HG03354 (cell line): ENCODE measurements around the gene NOSIP.

ENCODE experiments used
- ATAC-seq: cut with Tn5 transposase; IDR thresholded peaks from one replicate; pipeline ENCODE4 v1.9.1; 2021; ENCODE audit warnings: mild to moderate bottlenecking; ENCODE audit not compliant: unreplicated experiment, poor library complexity, severe bottlenecking

Gene NOSIP

DNA sequence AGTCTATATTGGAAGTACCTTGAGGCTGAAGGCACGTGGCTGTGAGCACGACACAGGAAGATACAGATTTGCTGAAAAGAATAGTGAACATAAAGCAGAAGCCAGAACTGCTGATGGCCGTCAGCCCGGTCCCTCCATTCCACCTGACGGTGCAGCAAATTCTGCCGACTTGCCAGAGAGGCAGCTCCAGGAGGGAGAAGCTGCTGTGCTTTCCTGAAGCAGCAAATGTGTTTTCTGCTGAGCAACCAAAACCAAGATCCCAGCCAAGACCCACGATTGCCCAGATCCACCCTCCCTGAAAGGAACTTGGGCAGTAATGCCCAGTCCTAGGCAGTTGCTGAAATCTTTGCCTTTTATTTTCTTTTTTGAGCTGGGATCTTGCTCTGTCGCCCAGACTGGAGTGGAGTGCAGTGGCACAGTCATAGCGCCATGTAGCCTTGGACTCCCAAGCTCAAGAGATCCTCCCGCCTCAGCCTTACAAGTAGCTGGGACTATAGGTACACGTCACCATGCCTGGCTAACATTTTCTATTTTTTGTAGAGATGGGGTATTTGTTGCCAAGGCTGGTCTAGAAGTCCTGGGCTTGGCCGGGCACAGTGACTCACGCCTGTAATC is 59.5 kb downstream of the NOSIP start:
- no peak for ATAC-seq

DNA sequence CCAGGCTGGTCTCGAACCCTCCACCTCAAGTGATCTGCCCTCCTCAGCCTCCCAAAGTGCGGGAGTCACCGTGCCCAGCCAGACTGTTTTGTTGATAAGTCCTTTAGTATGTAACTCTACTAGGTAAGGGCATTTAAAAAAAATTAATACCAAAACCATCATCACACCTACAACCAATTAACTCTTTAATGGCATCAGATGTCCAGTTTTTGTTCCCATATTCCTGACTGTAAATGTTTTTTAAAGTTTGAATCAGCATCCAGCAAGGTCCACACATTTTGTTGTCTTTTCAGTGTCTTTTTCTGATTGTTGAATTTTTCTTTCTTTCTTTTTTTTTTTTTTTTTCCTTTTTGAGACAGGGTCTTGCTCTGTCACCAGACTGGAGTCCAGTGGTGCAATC is 62.3 kb downstream of the NOSIP start:
- no peak for ATAC-seq

DNA sequence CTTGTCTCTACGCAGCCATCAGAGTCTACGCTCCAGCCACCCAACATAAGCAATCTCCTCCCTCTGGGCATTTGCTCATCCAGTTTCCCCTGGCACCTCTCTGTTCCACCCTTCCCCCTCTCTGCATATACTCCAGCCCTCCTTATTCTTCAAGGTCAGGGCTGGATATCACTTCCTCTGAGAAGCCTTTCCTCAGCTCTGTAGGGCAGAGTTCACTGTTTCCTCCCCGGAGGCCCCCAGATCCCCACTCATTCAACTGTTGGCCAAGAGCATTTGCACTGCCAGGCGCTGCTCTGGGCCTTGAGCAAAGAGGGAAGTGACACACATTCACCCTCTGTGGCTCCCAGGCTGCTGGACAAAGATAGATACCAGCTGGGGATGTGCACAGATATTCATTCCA is 64.6 kb downstream of the NOSIP start:
- no peak for ATAC-seq

DNA sequence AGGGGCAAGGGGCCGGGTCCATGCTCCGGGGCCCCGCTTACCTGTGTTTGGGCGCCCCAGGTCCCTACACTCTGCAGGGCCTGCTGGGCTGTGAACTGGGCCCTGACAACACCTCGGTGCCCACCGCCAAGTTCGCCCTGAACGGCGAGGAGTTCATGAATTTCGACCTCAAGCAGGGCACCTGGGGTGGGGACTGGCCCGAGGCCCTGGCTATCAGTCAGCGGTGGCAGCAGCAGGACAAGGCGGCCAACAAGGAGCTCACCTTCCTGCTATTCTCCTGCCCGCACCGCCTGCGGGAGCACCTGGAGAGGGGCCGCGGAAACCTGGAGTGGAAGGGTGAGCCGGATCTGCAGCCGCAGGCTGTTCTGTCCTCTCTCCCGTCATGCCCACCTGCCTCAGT is 66.2 kb downstream of the NOSIP start:
- ATAC-seq, result no peak

DNA sequence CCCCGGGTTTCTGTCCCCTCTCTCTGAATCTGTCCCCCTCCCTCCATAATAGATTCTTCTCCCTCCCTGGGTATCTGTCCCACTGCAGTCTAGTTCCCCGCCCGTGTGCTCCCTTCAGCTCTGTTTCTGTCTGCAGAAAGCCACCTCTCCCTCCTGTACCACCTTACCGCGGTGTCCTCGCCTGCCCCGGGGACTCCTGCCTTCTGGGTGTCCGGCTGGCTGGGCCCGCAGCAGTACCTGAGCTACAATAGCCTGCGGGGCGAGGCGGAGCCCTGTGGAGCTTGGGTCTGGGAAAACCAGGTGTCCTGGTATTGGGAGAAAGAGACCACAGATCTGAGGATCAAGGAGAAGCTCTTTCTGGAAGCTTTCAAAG is 66.6 kb downstream of the NOSIP start:
- ATAC-seq, result no peak

DNA sequence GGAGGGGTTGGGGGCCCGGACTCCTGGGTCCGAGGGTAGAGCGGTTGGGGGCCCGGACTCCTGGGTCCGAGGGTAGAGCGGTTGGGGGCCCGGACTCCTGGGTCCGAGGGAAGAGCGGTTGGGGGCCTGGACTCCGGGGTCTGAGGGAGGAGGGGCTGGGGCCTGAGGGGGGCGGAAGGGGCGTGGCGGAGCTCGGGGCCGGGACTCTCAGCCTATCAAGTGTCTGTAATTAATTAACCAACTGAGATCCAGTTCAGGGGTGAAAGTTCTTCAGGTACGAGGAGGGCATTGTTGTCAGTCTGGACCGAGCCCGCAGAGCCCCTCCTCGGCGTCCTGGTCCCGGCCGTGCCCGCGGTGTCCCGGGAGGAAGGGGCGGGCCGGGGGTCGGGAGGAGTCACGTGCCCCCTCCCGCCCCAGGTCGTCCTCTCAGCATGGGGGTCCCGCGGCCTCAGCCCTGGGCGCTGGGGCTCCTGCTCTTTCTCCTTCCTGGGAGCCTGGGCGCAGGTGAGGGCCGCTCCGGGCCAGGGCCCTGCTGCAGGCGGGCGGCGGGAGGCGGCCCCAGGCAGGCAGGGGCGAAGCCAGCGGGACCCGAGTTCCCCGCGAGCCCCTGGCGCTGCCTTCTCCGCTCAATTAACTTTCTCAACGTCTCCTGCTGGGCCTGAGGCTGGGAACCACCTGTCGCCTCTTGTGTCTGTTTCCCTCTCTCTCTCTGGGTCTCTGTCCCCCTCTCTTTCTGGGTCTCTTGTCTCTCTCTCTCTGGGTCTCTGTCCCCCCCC is 67.2 kb downstream of the NOSIP start:
- ATAC-seq, result no peak

DNA sequence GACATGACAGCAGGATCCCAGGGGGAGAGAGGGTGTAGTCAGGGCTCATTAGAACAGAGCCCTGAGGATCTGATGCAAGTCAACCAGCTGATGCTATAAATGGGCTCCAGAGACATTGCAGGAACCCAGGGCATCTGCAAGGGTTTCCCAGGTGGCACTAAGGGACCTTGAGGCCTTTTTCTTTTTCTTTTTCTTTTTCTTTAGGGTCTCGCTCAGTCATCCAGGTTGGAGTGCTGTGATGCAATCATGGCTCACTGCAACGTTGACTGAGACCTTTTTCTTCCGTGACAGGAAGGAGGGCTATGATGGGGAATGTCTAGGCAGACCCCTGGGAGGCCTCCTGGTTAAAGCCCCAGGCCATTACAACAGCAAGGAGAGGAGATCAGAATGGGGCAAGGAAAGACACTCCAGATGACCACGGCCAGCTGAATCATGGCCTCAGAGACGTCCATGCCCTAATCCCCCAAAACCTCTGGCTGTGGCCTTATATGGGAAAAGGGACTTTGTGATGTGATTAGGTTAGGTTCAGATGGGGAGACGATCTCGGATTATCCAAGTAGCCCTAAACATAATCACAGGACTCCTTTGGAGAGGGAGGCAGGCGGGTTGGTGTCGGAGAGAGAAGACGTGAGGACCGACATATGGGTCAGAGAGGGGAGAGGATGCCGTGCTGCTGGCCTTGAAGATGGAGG is 72.4 kb downstream of the NOSIP start:
- no peak for ATAC-seq

DNA sequence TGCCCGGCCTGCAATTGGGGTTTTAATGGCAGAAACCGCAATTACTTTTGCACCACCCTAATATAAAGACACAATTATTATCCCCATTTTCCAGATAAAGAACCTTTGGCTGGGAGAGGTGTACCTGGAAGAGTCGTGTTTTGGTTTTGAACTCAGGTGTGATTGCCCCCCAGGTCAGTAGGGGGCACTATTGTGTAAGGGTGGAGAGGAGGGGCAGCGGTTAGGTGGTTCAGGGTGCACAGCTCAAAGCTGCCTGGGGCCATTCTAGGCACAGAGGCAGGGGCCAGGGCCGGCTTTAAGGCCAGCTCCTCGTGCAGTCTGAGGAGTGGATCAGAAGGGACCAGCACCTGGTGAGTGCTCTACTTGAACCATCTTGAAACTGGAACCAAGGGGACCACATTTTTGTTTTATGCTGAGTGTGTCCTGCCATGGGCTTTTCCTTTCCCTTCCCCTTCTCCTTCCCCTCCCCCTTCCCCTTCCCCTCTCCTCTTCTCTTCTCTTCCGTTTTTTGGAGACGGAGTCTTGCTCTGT is 73.7 kb downstream of the NOSIP start:
- no peak for ATAC-seq
